ENCODE data around the gene ATP10B.

ATP10B gene

DNA sequence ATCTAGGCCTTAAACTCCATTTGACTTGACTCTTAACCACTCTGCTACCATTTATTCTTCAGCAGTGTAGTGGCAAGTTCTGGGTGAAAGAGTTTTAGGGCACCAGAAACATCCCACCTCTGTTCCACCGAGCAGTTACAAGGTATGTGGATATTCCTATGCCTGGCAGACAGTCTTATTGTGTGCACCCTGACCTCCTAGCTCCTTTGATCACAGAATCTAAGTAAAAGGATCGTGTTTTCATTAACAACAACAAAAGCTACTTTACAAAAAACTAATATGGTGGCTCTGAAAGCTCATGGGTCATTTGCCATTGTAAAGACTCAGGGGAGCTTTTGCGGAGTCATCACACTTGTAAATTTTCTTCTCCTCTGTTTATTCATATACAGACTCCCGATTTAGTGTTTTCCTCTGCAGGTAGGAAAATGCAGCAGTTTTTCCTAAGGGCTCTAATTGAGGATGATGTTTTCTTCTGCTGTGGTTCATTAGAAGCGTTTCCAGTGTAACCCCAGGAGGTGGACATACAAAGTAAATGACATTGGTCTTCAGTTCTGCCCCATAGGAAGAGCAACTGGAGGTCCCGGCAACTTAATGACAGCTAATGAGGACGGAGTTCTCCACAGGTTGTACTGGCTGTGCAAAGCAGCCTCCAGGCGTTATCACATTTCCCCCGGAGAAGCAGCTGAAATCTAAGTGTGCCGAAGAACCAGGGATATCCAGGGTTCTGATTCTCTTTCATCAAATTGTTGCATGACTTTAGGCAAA is 78.2 kb downstream of the ATP10B start:
- peaks cover 0 to 23% (median 0%) of the 10 kb centered on the region in 10 experiments; a peak in 5 of 20 replicates for H3K4me1 ChIP-seq
- no peaks in the 10 kb centered on the region for H3K9me3 ChIP-seq (replicated peaks in 1 of 11)
- H3K4me2 ChIP-seq, result no peak overlapping the region
- H3K4me3 ChIP-seq, result no peak overlapping the region
- no peaks in the 10 kb centered on the region for H4K20me1 ChIP-seq
- H3K36me3 ChIP-seq, result no peaks in the 10 kb centered on the region
- H3K9ac ChIP-seq, result no peak overlapping the region
- TF ChIP-seq Cebpa-rat (IDR thresholded peaks at IDR 0.05), result no peak
- H3K27ac ChIP-seq, result no peak overlapping the region
- no peaks in the 10 kb centered on the region for H3K27me3 ChIP-seq

DNA sequence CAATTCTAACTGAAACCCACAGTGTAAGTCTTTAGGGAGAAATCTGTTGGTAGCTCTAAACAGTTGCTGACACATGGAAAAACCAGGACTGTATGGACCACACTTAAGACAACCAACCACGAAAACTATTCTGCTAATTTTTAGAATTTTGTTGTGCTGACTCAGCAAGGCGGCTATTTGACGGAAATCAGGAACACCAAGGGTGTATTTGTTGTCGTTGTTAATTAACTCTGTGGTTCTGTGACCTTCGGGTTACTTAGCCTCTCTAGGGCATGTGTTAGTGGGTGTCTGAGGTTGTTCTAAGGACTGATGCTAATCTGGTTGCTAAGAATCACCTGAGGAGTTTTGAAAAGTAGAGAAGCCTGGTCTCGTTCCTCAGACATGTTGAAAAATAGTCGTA is 79.2 kb downstream of the ATP10B start:
- H3K27ac ChIP-seq, result no peak overlapping the region
- no peaks in the 10 kb centered on the region for H3K27me3 ChIP-seq

DNA sequence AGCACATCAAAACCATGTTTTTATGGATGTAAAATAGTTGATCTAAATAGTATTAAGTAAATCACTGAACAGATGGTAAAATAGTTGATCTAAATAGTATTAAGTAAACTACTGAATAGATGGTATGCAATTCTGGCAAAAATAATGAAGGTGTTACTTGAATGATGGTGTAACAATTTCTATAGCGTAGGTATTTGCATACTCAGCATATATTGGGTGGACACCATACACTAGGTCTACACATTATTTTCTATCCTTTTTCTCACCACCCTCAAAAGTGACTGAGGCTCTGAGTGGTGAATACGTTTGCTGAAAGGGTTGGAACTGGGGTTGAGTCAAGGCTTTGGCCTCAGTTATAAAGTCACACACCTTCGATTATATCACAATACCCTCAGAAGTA is 81.3 kb downstream of the ATP10B start:
- Histone ChIP-seq H3K4me2 (no peak overlapping the region), H3K4me1 (peaks cover 0 to 15% (median 0%) of the 10 kb centered on the region in 10 experiments; a peak in 4 of 20 replicates), H4K20me1 (no peaks in the 10 kb centered on the region), H3K27me3 (no peaks in the 10 kb centered on the region), H3K9ac (no peak overlapping the region), H3K27ac (no peak overlapping the region), H3K36me3 (no peaks in the 10 kb centered on the region), H3K4me3 (no peak overlapping the region), H3K9me3 (replicated peaks in 1 of 11) (no peaks in the 10 kb centered on the region)
- no peak for TF ChIP-seq Cebpa-rat (IDR thresholded peaks at IDR 0.05)

More for the DNA sequence above, 79.2 kb downstream of the ATP10B start:
- no peak overlapping the region for H3K9ac ChIP-seq
- no peaks in the 10 kb centered on the region for H4K20me1 ChIP-seq
- peaks cover 0 to 15% (median 0%) of the 10 kb centered on the region in 10 experiments; a peak in 4 of 20 replicates for H3K4me1 ChIP-seq
- no peaks in the 10 kb centered on the region for H3K9me3 ChIP-seq (replicated peaks in 1 of 11)
- no peak overlapping the region for H3K4me3 ChIP-seq
- TF ChIP-seq Cebpa-rat (IDR thresholded peaks at IDR 0.05), result no peak
- no peaks in the 10 kb centered on the region for H3K36me3 ChIP-seq
- H3K4me2 ChIP-seq, result peak overlapping the region in 2 of 11 experiments; percentile 6 to 28; a peak in 2 of 22 replicates

DNA sequence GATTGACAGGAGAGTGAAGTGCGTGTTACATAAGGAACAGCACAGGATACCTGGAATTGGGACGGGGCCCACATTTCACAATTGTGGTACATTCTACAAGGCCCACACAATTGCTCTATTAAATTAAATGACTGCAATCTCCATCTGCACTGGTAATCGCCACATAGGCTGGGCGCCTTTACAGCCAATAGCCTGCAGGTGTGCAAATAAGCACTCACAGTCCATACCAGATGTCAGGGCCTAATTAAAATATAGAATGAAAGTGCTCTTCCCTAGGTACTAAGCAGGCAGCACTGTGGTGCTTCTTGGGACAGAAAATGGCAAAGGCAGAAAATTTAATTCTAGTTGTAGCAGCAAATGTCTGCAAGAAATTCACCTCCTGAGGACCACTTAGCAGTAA is 82.7 kb downstream of the ATP10B start:
- H4K20me1 ChIP-seq, result no peaks in the 10 kb centered on the region
- H3K27me3 ChIP-seq, result no peaks in the 10 kb centered on the region
- no peaks in the 10 kb centered on the region for H3K9me3 ChIP-seq (replicated peaks in 1 of 11)
- TF ChIP-seq Cebpa-rat (IDR thresholded peaks at IDR 0.05), result no peak
- no peak overlapping the region for H3K4me3 ChIP-seq
- no peak overlapping the region for H3K27ac ChIP-seq
- H3K36me3 ChIP-seq, result no peaks in the 10 kb centered on the region
- H3K9ac ChIP-seq, result no peak overlapping the region
- no peak overlapping the region for H3K4me2 ChIP-seq
- peaks cover 0 to 15% (median 0%) of the 10 kb centered on the region in 10 experiments; a peak in 4 of 20 replicates for H3K4me1 ChIP-seq

DNA sequence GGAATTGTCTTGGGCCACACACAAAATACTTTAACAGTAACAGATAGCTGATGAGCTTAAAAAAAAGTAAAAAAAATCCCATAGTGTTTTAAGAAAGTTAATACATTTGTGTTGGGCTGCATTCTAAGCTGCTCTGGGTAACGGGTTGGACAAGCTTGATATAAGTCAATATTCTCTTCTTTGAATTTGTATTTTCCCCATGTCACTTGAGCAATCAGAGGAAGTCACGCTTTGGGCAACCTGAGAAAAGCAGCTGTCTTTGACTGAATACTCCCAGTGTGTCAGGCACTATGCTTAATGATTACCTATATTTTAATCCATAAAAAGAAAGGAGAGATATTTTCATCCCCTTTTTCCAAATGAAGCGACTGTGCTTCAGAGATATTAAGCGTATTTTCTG is 84.9 kb downstream of the ATP10B start:
- no peak overlapping the region for H3K27ac ChIP-seq
- no peak for TF ChIP-seq Cebpa-rat (IDR thresholded peaks at IDR 0.05)
- no peak overlapping the region for H3K9ac ChIP-seq
- no peak overlapping the region for H3K4me2 ChIP-seq
- H3K9me3 ChIP-seq (replicated peaks in 1 of 11), result peaks cover 0 to 6% (median 3%) of the 10 kb centered on the region in 11 experiments; a peak in 9 of 22 replicates
- H3K4me1 ChIP-seq, result peaks cover 0 to 5% (median 0%) of the 10 kb centered on the region in 10 experiments; a peak in 4 of 20 replicates
- no peak overlapping the region for H3K4me3 ChIP-seq
- H4K20me1 ChIP-seq, result no peaks in the 10 kb centered on the region
- no peaks in the 10 kb centered on the region for H3K27me3 ChIP-seq
- no peaks in the 10 kb centered on the region for H3K36me3 ChIP-seq

DNA sequence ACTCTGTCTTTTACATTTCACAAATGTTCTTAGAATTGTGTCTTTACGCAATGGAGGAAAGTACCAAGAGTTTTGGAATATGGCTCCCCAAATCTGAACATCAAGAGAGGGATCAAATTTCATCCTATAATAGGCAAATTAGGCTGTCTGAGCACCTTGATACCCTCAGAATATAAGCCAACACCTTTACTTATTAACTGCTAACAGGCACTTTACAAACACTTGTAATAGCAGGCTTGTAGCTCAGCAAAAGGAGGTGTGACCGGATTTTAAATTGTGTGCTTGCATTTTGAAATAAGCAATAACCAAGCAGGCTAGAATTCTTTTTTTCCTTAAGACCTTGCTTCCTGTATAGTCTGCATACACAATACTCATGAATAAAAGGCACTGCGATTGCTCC is 92.0 kb downstream of the ATP10B start:
- no peak overlapping the region for H3K27ac ChIP-seq
- H3K36me3 ChIP-seq, result no peaks in the 10 kb centered on the region
- no peaks in the 10 kb centered on the region for H4K20me1 ChIP-seq
- H3K4me1 ChIP-seq, result no peaks in the 10 kb centered on the region
- no peak for TF ChIP-seq Cebpa-rat (IDR thresholded peaks at IDR 0.05)
- H3K27me3 ChIP-seq, result no peaks in the 10 kb centered on the region
- no peak overlapping the region for H3K4me3 ChIP-seq
- no peak overlapping the region for H3K9ac ChIP-seq
- H3K4me2 ChIP-seq, result no peak overlapping the region
- H3K9me3 ChIP-seq (replicated peaks in 1 of 11), result peaks cover 0 to 21% (median 15%) of the 10 kb centered on the region in 11 experiments; a peak in 15 of 22 replicates

DNA sequence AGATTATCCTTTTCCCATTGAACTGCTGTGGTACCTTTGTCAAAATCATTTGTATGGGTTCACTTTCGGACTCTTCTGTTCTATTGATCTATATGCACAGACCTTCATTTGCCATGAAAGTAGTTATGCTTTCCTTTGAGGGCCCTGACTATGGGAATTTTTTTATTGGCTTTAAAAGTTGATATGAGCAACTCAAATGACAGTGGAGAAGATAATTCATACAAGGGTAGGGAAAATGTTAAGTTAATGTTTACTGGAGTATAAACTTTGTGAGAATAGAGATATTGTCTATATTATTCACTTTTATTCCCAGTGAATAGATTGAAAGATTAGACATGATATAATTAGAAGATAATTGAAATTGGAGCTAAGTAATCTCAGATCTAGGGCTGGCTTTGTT is 94.8 kb downstream of the ATP10B start:
- no peak overlapping the region for H3K9ac ChIP-seq
- H3K27ac ChIP-seq, result no peak overlapping the region
- peaks cover 0 to 19% (median 13%) of the 10 kb centered on the region in 11 experiments; a peak in 15 of 22 replicates for H3K9me3 ChIP-seq (replicated peaks in 1 of 11)
- no peaks in the 10 kb centered on the region for H4K20me1 ChIP-seq
- H3K4me3 ChIP-seq, result no peak overlapping the region
- H3K4me2 ChIP-seq, result no peak overlapping the region
- TF ChIP-seq Cebpa-rat (IDR thresholded peaks at IDR 0.05), result no peak
- H3K4me1 ChIP-seq, result no peaks in the 10 kb centered on the region
- no peaks in the 10 kb centered on the region for H3K36me3 ChIP-seq
- no peaks in the 10 kb centered on the region for H3K27me3 ChIP-seq

DNA sequence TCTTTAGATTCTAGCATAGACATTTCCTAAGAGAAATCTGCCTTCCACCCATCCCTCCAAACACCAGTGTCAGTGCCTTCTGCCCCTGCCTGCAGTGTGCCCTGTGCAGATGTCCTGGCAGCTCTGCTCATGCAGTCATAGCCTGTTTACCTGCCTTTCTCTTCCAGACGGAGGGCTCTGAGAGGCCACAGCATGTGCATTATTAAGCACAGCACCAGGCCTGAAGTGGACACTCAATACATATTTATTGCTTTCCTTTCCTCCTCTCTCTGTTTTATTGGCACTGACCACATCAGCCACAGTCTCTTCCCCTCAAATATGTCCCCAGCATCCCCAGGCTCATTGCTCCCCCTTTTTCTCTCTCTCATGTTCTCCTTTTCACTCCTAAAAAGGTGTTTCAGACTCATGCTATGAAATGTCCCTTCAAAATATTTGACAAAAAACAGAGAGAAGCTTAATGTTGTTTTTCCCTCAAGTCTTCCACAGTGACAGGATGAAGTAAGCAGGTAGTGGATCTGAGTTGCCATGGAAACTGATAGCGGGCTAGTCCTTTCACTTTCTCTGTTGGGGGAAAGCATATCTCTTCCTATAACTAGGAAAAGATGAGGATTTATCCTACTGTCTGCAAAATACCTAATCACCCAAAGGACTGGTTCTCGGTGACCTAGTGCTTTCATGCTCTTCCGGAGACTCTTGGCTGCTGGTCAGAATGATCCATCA is 100.9 kb downstream of the ATP10B start:
- H3K36me3 ChIP-seq, result no peaks in the 10 kb centered on the region
- peaks cover 12 to 29% (median 24%) of the 10 kb centered on the region in 10 experiments for H3K4me1 ChIP-seq
- H3K9ac ChIP-seq, result no peak overlapping the region
- no peak overlapping the region for H3K4me2 ChIP-seq
- H3K9me3 ChIP-seq (replicated peaks in 1 of 11), result peaks cover 0 to under 1% (median 0%) of the 10 kb centered on the region in 11 experiments; a peak in 2 of 22 replicates
- H4K20me1 ChIP-seq, result no peaks in the 10 kb centered on the region
- no peaks in the 10 kb centered on the region for H3K27me3 ChIP-seq
- TF ChIP-seq Cebpa-rat (IDR thresholded peaks at IDR 0.05), result no peak
- no peak overlapping the region for H3K27ac ChIP-seq
- no peak overlapping the region for H3K4me3 ChIP-seq

DNA sequence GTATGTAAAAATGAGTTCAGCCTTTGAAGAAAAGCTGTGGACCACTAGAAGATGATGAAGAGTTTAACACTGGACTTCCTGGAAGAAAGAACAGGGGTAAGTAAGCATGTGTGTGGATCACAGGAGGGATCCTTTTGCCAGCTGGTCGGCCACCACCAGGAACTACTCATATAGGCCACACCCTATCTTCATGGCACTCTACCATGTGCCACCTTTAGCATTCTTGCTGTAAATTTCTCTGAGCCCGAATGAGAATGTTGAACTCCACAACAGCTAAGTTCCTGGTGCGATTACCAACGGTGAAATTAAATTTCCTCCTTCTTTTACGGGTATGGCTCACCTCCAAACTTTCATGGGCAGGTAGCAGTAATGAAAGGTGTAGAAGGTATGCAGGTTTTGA is 102.3 kb downstream of the ATP10B start:
- no peak overlapping the region for H3K27ac ChIP-seq
- H3K4me3 ChIP-seq, result no peak overlapping the region
- H3K27me3 ChIP-seq, result no peaks in the 10 kb centered on the region
- H3K36me3 ChIP-seq, result no peaks in the 10 kb centered on the region
- no peak for TF ChIP-seq Cebpa-rat (IDR thresholded peaks at IDR 0.05)
- peak overlapping the region in 5 of 11 experiments; percentile 22 to 63 (median 32); a peak in 4 of 22 replicates for H3K4me2 ChIP-seq
- no peaks in the 10 kb centered on the region for H3K9me3 ChIP-seq (replicated peaks in 1 of 11)
- no peak overlapping the region for H3K9ac ChIP-seq
- H4K20me1 ChIP-seq, result no peaks in the 10 kb centered on the region
- peaks cover 12 to 37% (median 34%) of the 10 kb centered on the region in 10 experiments for H3K4me1 ChIP-seq
